Activated B cell treated with CpG ODN at 0.5 μM for 24 hours (primary cell): ENCODE measurements around the gene ATP9A. TPM values are rescaled to one million over a fixed set of nuclear protein-coding genes. Genes with fewer than 3 reads are reported as not detected.
"Not testable (repeated sequence)": the region's sequence is repeated elsewhere in the genome, so short reads cannot be mapped to it uniquely, and the experiment has no call there.

Source experiments
- ATAC-seq: fragments of 200-7000 bp; cut with Tn5 transposase; one replicate; pipeline ENCODE4 v1.10.0; 2021; ENCODE audit warnings: low read depth, mild to moderate bottlenecking, moderate library complexity
- CTCF ChIA-PET: fragments of 350-600 bp; sonication (Branson Sonifier 250); formaldehyde crosslinking; loops from one replicate; lab custom pipeline; 2021; ENCODE audit warnings: antibody characterized with exemption; lab: Charles Lee
- POLR2A ChIA-PET: fragments of 350-600 bp; sonication (Branson Sonifier 250); formaldehyde crosslinking; loops from one replicate; lab custom pipeline; 2021; ENCODE audit warnings: antibody characterized with exemption; lab: Charles Lee
- DNase-seq: peaks from one replicate; pipeline ENCODE4 v3.0.0; 2022
- H3K27ac Mint-ChIP-seq: one replicate; pipeline ENCODE4 v1.8.0; 2020; ENCODE audit warnings: mixed read lengths
- H3K27me3 Mint-ChIP-seq: one replicate; pipeline ENCODE4 v1.8.0; 2021; ENCODE audit warnings: mixed read lengths
- H3K36me3 Mint-ChIP-seq: one replicate; pipeline ENCODE4 v1.8.0; 2021; ENCODE audit warnings: low read depth, mixed read lengths
- H3K4me1 Mint-ChIP-seq: one replicate; pipeline ENCODE4 v1.8.0; 2021; ENCODE audit warnings: mixed read lengths
- H3K4me3 Mint-ChIP-seq: one replicate; pipeline ENCODE4 v1.8.0; 2020; ENCODE audit warnings: mild to moderate bottlenecking, mixed read lengths
- H3K9me3 Mint-ChIP-seq: one replicate; pipeline ENCODE4 v1.8.0; 2020; ENCODE audit warnings: mixed read lengths
- CTCF ChIP-seq: fragments of 200-600 bp; IDR thresholded peaks from one replicate; pipeline ENCODE4 v1.8.0; 2022; ENCODE audit warnings: antibody characterized with exemption, mild to moderate bottlenecking
- intact Hi-C: fragments of 100-400 bp; cut with micrococcal nuclease; formaldehyde crosslinking; loops from one replicate; pipeline ENCODE4 v1.15.1; 2024
- total RNA-seq: library from RNA; stranded (reverse); gene quantifications from 2 replicates; pipeline ENCODE4 v1.2.3, GENCODE V29; 2022

Gene ATP9A
- total RNA-seq, 1 donor from 2014 or later = 0.07 TPM

- TF ChIP-seq CTCF = no peak
- Mint-ChIP-seq H3K9me3 (no peaks in the 10 kb centered on the region), H3K27me3 (peaks cover 2% of the 10 kb centered on the region), H3K4me3 (no peak overlapping the region), H3K27ac (no peak overlapping the region), H3K4me1 (no peaks in the 10 kb centered on the region), H3K36me3 (no peaks in the 10 kb centered on the region)
- CTCF ChIA-PET = no interaction called here
- POLR2A ChIA-PET = no interaction called here
- intact Hi-C loops = no loop called here
- DNase-seq (no peak), ATAC-seq (no peak)
These were observed 29.2 kb downstream of the ATP9A start for GRCh38 chr20:51738877-51739447.

GRCh38 chr20:51738261-51738660, 29.9 kb downstream of the ATP9A start:
- CTCF ChIA-PET, H3K27me3 Mint-ChIP-seq, intact Hi-C loops, H3K4me1 Mint-ChIP-seq, H3K27ac Mint-ChIP-seq, DNase-seq, H3K9me3 Mint-ChIP-seq, H3K36me3 Mint-ChIP-seq, ATAC-seq, POLR2A ChIA-PET, H3K4me3 Mint-ChIP-seq: not testable (repeated sequence)

- H3K4me3 Mint-ChIP-seq = no peak overlapping the region
- no peak for TF ChIP-seq CTCF
- intact Hi-C loops = no loop called here
- ATAC-seq (no peak), DNase-seq (no peak)
- no peaks in the 10 kb centered on the region for H3K36me3 Mint-ChIP-seq
- no peaks in the 10 kb centered on the region for H3K4me1 Mint-ChIP-seq
- no peak overlapping the region for H3K27ac Mint-ChIP-seq
- H3K9me3 Mint-ChIP-seq = no peaks in the 10 kb centered on the region
- ChIA-PET CTCF (no interaction called here), POLR2A (no interaction called here)
- peaks cover 8% of the 10 kb centered on the region for H3K27me3 Mint-ChIP-seq
These were observed 31.2 kb downstream of the ATP9A start for GRCh38 chr20:51736947-51737346.

- H3K27ac Mint-ChIP-seq = no peak overlapping the region
These were observed 32.2 kb downstream of the ATP9A start for GRCh38 chr20:51735728-51736600.

GRCh38 chr20:51734876-51735720, 33.1 kb downstream of the ATP9A start:
- ChIA-PET CTCF (no interaction called here), POLR2A (no interaction called here)
- intact Hi-C loops = no loop called here
- no peak for TF ChIP-seq CTCF
- Mint-ChIP-seq H3K4me1 (no peaks in the 10 kb centered on the region), H3K4me3 (no peak overlapping the region), H3K36me3 (no peaks in the 10 kb centered on the region), H3K27ac (no peak overlapping the region), H3K27me3 (peaks cover 8% of the 10 kb centered on the region), H3K9me3 (no peaks in the 10 kb centered on the region)
- DNase-seq (no peak), ATAC-seq (no peak)

More at GRCh38 chr20:51735728-51736600, 32.2 kb downstream of the ATP9A start:
- no peaks in the 10 kb centered on the region for H3K36me3 Mint-ChIP-seq
- H3K4me3 Mint-ChIP-seq = no peak overlapping the region
- ATAC-seq (no peak), DNase-seq (no peak)
- intact Hi-C loops = no loop called here
- CTCF ChIA-PET = no interaction called here
- peaks cover 8% of the 10 kb centered on the region for H3K27me3 Mint-ChIP-seq
- H3K9me3 Mint-ChIP-seq = no peaks in the 10 kb centered on the region
- POLR2A ChIA-PET = no interaction called here
- H3K4me1 Mint-ChIP-seq = no peaks in the 10 kb centered on the region
- TF ChIP-seq CTCF = no peak
